ENCODE data around the gene DNLZ.

GRCh38 chr9:136331556-136332481 is 31.7 kb downstream of the DNLZ start:
- TF ChIP-seq YY1 (IDR thresholded peaks at IDR 0.05): no peak
- TF ChIP-seq, protein P1, sequence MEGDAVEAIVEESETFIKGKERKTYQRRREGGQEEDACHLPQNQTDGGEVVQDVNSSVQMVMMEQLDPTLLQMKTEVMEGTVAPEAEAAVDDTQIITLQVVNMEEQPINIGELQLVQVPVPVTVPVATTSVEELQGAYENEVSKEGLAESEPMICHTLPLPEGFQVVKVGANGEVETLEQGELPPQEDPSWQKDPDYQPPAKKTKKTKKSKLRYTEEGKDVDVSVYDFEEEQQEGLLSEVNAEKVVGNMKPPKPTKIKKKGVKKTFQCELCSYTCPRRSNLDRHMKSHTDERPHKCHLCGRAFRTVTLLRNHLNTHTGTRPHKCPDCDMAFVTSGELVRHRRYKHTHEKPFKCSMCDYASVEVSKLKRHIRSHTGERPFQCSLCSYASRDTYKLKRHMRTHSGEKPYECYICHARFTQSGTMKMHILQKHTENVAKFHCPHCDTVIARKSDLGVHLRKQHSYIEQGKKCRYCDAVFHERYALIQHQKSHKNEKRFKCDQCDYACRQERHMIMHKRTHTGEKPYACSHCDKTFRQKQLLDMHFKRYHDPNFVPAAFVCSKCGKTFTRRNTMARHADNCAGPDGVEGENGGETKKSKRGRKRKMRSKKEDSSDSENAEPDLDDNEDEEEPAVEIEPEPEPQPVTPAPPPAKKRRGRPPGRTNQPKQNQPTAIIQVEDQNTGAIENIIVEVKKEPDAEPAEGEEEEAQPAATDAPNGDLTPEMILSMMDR (IDR thresholded peaks at IDR 0.05; ENCODE audit: low read depth, low read length, missing input control): no peak
- no peak for TF ChIP-seq JUND (IDR thresholded peaks at IDR 0.05)
- no peak for TF ChIP-seq ZBTB33 (IDR thresholded peaks at IDR 0.05)
- no peak for TF ChIP-seq RAD21 (IDR thresholded peaks at IDR 0.05)
- no peak for TF ChIP-seq FOXA2 (IDR thresholded peaks at IDR 0.05)
- TF ChIP-seq, protein P2, sequence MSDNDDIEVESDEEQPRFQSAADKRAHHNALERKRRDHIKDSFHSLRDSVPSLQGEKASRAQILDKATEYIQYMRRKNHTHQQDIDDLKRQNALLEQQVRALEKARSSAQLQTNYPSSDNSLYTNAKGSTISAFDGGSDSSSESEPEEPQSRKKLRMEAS (IDR thresholded peaks at IDR 0.05): no peak
- no peak for TF ChIP-seq FOXA1 (IDR thresholded peaks at IDR 0.05)
- no peak for TF ChIP-seq SP1 (IDR thresholded peaks at IDR 0.05)
- TF ChIP-seq HNF4A (conservative IDR thresholded peaks at IDR 0.05): no peak
- TF ChIP-seq EGR1 (IDR thresholded peaks at IDR 0.05; ENCODE audit: low read depth in 2 of 2): no peak
